NOMO-1 (cell line): ENCODE results near the gene C17orf58.
"Not testable (repeated sequence)": the region's sequence is repeated elsewhere in the genome, so short reads cannot be mapped to it uniquely, and the experiment has no call there.

Source experiments
- DNase-seq, 2 experiments: peaks; one replicate each; lab custom pipeline; 2025; ENCODE audit not compliant: unreplicated experiment in 2 of 2; lab: John Stamatoyannopoulos, UW

C17orf58 gene

DNA sequence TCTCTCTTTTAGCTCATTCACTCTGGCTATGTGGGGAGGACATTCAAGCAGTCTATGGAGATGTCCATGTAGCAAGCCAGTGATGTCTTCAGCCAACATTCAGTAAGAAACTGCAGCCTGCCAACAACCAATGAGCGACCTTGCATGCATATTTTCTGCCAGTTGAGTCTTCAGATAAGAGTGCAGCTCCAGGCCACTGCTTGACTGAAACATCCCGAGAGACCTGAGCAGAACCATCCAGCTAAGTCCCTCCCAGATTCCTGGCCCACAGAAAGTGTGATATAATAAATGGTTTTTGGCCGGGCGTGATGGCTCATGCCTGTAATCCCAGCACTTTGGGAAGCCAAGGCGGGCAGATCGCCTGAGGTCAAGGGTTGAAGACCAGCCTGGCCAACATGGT is 10.5 kb upstream of the C17orf58 start:
- no peak for DNase-seq

DNA sequence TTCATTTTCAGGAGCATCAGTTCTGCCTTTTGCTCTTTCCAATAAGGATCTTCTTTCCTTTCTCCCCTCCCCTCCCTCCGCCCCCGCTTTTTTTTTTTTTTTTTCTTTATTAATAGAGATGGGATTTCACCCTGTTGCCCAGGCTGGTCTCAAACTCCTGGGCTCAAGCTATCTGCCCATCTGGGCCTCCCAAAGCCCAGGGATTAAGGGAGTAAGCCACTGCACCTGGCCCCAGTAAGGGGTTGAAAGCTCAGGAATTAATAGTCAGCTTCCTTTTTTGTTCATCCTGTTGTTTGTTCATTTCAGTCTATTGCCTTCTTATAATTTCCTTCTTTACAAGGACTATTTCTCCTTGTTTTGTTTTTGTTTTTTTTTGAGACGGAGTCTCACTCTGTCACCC is 7.9 kb upstream of the C17orf58 start:
- DNase-seq: no peak

DNA sequence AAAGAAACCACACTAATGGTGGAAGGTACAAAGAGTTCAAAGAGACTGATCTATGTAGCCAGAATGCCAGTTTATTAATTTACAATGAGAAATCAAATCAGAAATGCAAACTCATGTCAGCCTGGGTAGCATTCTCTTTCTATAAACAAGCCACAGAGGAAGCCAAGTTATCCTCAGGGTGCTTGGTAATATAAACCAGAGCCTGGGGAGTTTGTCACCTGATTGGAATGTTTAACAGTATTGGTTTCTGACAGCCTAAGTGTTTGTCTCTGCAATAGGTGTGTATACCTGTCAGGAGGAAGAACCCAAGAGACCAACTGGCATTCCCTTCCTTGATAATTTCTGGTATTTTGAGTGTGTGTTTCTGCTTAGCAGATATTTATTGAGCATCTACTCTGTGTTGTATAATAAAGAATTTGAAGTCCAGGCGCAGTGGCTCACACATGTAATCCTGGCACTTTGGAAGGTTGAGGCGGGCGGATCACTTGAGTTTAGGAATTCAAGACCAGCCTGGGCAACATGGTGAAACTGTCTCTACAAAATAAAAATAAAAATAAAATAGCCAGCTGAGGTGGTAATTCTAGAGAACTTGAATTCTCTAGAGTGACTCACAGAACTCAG is 3.1 kb upstream of the C17orf58 start:
- no peak for DNase-seq

DNA sequence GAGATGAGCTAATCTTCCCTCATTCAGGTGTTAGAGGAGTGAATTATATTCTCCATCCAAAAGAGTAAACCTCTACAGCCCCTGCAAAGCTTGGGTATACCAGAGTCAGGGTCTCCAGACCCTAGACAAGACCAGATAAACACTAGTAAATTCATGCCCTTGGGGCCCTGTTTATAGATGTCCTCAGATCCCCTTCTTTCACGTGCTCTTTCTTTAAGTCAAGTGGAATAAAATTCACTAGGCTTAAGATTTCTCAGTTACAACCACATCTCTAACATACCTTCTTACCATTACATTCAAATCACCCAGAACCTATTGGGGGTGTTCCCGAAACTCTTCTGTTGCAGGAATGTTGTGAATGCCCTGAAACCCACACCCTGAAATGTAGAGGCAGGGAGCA is 2.2 kb upstream of the C17orf58 start:
- no peak for DNase-seq

GRCh38 chr17:67995570-67996263 is 552 bp downstream of the C17orf58 start:
- DNase-seq: peak in 1 of 2 experiments; percentile 5

- peak in 1 of 2 experiments; percentile 20 for DNase-seq
These were observed 1.3 kb downstream of the C17orf58 start for GRCh38 chr17:67994817-67995569.

- DNase-seq: no peak
These were observed 2.3 kb downstream of the C17orf58 start for GRCh38 chr17:67993998-67994361.

DNA sequence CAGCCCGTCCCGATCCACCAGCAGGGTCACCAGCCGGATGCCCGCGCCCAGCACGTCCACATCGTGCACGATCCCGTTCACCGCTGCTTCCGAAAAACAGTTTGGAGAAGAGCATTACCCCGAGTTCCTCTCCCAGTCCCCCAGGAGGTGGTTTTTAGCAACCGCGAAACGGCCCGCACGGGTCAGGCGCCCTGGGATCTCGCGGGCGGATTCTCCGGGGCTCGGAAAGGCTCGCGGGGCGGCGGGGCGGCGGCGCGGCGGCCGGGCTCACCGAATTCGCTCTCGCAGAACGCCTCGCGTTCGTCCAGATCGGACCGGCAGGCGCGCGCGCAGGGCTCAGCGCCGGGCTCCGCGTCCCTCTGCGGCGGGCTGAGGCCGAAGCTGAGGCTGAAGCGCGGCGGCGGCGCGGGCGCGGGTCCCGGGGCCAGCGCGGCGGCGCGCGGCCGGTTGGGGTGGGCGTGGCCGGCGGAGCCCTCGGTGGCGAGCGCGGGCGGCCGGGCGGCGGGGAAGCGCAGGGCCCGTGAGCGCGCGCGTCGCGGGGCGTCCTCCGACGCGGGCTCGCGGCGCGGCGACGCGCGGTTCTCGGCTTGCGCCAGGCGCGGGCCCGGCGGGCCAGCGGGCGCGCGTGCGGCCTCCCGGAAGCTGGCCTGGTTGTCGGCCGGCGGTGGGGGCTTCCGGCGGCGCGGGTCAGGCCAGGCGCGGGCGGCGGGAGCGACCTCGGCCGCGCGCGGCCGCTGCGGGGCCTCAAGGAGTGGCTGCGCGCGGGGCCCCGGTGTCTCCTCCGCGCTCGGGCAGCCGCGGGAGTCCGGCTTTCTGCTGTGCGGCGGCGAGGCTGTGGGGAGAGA is 2.9 kb downstream of the C17orf58 start:
- DNase-seq: peak; percentile 58 to 91

DNA sequence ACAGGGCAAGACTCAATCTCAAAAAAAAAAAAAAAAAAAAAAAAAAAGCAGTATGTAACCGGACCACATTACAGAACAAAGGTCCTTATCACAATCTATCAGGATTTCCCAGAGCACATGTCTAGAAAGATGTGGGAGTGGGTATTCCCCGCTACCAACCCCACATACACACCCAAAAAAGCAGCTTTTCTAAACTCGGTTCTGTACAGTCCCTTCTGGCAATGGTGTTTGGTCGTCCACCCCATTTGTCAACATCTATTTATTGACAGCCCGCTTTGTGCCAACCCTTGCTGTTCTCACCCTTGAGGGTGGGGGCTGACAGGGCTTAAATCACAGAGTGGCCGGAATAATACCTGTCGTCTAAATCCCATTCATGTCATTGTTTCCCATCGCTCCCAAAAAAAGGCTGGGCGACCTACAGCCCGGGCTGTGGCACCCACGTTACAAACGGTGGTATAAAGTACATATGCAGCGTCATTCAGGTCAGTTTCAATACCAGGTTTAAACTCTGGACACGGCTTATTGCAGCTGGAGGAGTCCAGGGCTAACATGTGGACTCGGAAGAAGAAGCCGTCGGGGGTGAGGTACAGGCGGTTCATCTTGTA is 3.6 kb downstream of the C17orf58 start:
- peak in 1 of 2 experiments; percentile 42 for DNase-seq

GRCh38 chr17:67990909-67991308 is 5.4 kb downstream of the C17orf58 start:
- no peak for DNase-seq

DNA sequence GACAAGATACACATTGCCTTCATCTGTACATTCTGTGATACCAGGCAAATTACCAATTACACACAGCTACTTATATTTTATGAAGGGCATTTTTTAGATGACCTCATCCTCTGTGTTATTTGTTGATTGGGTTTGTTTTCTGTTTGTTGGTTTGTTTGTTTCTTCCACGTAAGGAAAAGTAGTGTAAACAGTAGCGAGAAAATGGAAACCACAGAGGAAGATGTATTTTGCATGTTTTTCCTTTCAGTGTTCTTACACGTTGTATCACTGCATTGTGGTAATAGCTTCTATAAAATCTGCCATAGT is 12.9 kb downstream of the C17orf58 start:
- DNase-seq: no peak

DNA sequence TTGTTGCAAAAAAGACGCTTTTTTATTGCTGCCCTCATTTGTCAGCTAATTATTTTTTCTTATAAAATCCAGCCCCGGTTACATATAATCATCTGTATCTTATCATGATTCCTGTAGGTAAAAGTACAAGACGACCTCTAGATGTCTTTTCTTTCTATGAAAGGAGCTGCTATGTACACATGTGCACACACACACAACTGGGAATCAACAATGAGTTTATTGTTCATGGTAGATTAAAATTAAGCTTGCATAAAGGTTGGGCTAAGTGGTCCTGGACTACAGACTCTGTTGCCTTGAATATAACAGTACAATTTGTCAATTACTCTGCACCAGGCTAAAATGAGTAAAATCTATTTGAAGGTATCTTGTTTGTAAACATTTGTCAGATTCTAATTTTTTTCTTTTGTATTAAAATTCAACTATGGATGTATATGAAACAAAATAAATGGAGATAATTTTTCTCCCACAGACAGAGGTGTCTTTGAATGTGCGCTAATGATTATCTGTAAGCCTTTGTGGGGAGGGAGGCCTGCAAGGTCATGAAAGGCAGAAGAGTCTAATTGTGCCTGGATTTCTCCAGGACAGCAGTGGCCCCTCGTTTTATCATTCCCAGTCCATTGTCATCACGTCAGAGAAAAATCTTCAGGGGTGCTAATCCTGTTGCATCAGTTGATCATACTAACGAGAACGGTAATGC is 13.4 kb downstream of the C17orf58 start:
- no peak for DNase-seq

GRCh38 chr17:67982034-67982640 is 14.1 kb downstream of the C17orf58 start:
- no peak for DNase-seq

DNA sequence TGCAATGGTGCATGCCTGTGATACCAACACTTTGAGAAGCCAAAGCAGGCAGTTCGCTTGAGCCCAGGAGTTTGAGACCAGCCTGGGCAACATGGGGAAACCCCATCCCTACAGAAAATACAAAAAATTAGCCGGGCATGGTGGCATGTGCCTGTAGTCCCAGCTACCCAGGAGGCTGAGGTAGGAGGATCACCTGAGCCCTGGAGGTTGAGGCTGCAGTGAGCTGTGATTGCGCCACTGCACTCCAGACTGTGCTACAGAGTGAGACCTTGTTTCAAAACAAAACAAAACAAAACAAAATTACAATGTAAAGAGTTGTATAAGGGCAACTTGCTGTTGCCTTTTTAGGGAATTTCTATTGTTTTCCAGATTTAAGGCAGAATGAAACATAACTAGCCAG is 15.4 kb downstream of the C17orf58 start:
- DNase-seq: not testable (repeated sequence)

- DNase-seq: no peak
These were observed 15.8 kb downstream of the C17orf58 start for GRCh38 chr17:67980456-67980855.

DNA sequence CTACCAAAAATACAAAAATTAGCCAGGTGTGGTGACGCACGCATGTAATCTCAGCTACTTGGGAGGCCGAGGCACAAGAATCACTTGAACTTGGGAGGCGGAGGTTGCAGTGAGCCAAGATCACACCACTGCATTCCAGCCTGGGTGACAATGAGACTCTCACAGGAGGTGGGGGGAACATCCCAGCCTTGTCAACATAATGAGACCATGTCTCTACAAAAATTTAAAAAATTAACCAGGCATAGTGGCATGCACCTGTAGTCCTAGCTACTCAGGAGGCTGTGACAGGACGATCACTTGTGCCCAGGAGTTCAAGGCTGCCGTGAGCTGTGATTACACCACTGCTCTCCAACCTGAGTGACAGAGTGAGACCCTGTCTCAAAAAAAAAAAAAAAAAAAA is 20.0 kb downstream of the C17orf58 start:
- not testable (repeated sequence) for DNase-seq

DNA sequence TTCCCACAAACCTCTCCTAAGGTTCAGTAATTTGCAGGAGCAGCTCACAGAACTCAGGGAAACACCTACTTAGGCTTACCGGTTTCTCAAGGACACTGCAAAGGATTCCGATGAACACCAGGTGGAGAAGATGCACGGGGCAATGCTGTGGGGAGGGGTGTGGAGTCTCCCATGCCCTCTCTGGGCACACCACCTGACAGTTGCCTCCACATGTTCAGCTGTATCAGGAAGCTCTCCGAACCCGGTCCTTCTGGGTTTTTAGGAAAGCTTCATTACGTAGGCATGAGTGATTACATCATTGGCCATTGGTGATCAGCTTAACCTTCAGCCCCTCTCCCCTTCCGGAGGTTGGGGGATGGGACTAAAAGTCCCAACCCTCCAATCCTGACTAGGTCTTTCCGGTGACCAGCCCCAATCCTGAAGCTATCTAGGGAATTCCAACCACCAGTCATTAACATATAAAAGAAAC is 21.6 kb downstream of the C17orf58 start:
- DNase-seq: no peak

DNA sequence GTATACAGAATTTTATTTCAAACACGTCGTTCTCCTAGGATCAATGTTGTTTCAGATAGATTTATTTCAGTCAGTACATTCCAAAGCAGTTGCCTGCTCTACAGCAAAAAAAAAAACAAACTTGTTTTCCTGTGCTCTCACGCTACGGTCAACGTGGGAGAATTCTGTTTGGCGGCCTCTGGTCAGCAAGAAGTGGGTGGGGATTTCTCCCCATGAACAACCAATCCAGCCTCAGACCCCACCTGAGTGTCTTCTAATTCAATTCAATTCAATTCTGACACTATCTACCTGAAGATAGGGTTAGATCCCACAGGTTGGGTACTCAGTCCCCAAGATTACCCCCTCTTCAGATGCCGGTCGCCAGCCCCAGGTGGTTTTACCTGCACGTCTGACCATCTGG is 22.1 kb downstream of the C17orf58 start:
- DNase-seq: no peak

DNA sequence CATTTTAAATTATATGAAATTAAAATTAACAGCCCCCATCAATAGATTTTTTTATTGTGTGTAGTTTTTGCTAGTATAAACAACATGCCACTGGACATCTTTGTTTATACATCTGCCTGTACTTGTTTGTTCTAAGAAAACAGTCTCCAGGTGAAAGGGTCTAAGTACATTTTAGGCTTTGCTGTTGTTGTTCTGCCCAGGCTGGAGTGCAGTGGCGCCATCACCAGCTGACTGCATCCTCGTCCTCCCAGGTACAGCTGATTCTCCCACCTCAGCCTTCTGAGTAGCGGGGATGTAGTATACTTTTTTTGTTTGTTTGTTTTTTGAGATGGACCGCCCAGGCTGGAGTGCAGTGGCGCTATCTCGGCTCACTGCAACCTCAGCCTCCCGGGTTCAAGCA is 25.5 kb downstream of the C17orf58 start:
- DNase-seq: no peak

DNA sequence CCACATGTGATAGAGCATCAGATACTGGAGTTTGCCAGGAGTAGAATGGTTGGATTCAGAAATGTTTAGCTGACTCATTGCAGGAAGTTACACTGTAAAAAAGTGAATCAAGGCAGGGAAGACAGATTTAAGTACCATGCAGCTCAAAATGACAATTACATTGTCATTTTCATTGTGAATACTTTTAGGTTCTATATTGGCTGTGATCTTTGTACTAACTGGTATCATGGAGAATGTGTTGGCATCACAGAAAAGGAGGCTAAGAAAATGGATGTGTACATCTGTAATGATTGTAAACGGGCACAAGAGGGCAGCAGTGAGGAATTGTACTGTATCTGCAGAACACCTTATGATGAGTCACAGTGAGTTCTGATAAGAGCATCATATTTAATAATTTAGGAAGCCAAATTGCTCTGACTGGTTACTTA is 33.1 kb downstream of the C17orf58 start:
- DNase-seq: peak; percentile 2 to 60
